PC-3 (cell line): ENCODE measurements around the gene PTPRR.

Source experiments
- EZH2 ChIP-seq: fragments of 300-600 bp; sonication (generic); IDR thresholded peaks from one replicate; pipeline ENCODE4 v1.6.1; 2017; ENCODE audit warnings: antibody characterized with exemption, mild to moderate bottlenecking, low read length; ENCODE audit not compliant: unreplicated experiment
- EZH2phosphoT487 ChIP-seq: fragments of 300-600 bp; sonication (generic); IDR thresholded peaks from 2 replicates; pipeline ENCODE4 v1.6.1; 2018; ENCODE audit warnings: mild to moderate bottlenecking, antibody characterized with exemption, low read length, borderline replicate concordance

- no peak for TF ChIP-seq EZH2phosphoT487
- no peak for TF ChIP-seq EZH2
These were observed 179.3 kb downstream of the PTPRR start for GRCh38 chr12:70741256-70741655.
